GM18907 (cell line): Measurements from ENCODE around the gene NCF4.
A peak's percentile ranks its signal among the peaks of the same experiment; 100 is the strongest.

Experiments
- ATAC-seq: cut with Tn5 transposase; IDR thresholded peaks from one replicate; pipeline ENCODE4 v1.9.1; 2021; ENCODE audit warnings: mild to moderate bottlenecking, moderate library complexity; ENCODE audit not compliant: unreplicated experiment

NCF4 gene

GRCh38 chr22:36892292-36892691, 31.5 kb downstream of the NCF4 start:
- no peak for ATAC-seq

- ATAC-seq: no peak
These were observed 32.5 kb downstream of the NCF4 start for GRCh38 chr22:36893262-36893661.

- ATAC-seq: no peak
These were observed 33.5 kb downstream of the NCF4 start for GRCh38 chr22:36894266-36894665.

- no peak for ATAC-seq
These were observed 36.8 kb downstream of the NCF4 start for GRCh38 chr22:36897611-36898010.

- no peak for ATAC-seq
These were observed 37.9 kb downstream of the NCF4 start for GRCh38 chr22:36898690-36899089.

- no peak for ATAC-seq
These were observed 38.7 kb downstream of the NCF4 start for GRCh38 chr22:36899498-36899897.

- no peak for ATAC-seq
These were observed 39.4 kb downstream of the NCF4 start for GRCh38 chr22:36900225-36900624.

- ATAC-seq: no peak
These were observed 40.1 kb downstream of the NCF4 start for GRCh38 chr22:36900880-36901279.

GRCh38 chr22:36901411-36902142, 40.8 kb downstream of the NCF4 start:
- peak; percentile 70 for ATAC-seq

GRCh38 chr22:36902143-36902926, 41.5 kb downstream of the NCF4 start:
- ATAC-seq: no peak

GRCh38 chr22:36904260-36904880, 43.6 kb downstream of the NCF4 start:
- ATAC-seq: no peak

GRCh38 chr22:36907253-36908195, 46.7 kb downstream of the NCF4 start:
- ATAC-seq: no peak

GRCh38 chr22:36910461-36910860, 49.7 kb downstream of the NCF4 start:
- ATAC-seq: no peak

GRCh38 chr22:36911887-36912661, 51.3 kb downstream of the NCF4 start:
- ATAC-seq: no peak

- ATAC-seq: no peak
These were observed 52.1 kb downstream of the NCF4 start for GRCh38 chr22:36912694-36913426.

GRCh38 chr22:36913427-36914389, 52.9 kb downstream of the NCF4 start, which contains the start of gene CSF2RB:
TSS of gene CSF2RB (plus strand) at chr22:36913628. CDS start at chr22:36922208, 8,580 bp downstream.
- no peak for ATAC-seq

- ATAC-seq: no peak
These were observed 53.6 kb downstream of the NCF4 start for GRCh38 chr22:36914390-36914752.

GRCh38 chr22:36916034-36916433, 55.2 kb downstream of the NCF4 start:
- ATAC-seq: no peak
